GM21360 (cell line): ENCODE data around the gene FRMPD4.
A peak's percentile ranks its signal among the peaks of the same experiment; 100 is the strongest.

Experiments
- ATAC-seq: cut with Tn5 transposase; IDR thresholded peaks from one replicate; pipeline ENCODE4 v1.9.1; 2021; ENCODE audit warnings: mild to moderate bottlenecking, moderate library complexity; ENCODE audit not compliant: unreplicated experiment

FRMPD4 gene

DNA sequence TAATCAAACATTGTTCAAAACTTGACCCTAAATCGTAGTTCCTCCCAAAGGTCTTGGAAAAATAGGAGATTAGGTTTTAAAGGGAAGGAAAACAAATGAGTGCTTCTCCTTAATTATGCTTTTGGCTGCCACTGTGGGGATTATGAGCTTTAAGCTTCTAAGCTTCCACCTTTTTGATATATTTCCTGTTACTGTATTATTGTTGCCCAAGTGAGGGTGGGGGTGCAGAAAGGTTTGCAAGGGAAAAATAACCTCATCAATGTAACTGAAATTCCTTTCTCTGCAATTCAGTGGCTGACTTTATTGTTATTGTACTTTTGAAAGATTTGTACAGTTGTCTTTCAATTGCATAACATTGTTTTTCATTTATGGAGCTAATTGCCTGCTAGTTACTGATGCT is 285.1 kb downstream of the FRMPD4 start:
- no peak for ATAC-seq

DNA sequence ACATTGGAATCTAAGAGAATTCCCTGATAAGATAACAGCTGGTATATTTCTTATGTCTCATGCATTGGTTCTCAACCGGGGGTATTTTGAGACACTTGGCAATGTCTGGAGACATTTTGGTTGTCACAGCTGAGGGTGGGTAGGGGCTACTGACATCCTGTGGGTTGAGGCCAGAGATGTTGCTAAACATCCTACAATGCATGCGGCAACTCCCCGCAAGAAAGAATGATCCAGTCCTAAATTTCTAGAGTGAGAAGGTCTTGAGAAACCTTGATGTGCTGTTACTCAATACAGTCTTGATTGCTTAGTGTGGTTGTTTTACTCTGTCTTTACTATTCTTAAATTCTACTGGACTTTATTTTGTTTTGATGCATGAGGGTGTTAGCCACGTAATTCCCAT is 287.2 kb downstream of the FRMPD4 start:
- no peak for ATAC-seq

DNA sequence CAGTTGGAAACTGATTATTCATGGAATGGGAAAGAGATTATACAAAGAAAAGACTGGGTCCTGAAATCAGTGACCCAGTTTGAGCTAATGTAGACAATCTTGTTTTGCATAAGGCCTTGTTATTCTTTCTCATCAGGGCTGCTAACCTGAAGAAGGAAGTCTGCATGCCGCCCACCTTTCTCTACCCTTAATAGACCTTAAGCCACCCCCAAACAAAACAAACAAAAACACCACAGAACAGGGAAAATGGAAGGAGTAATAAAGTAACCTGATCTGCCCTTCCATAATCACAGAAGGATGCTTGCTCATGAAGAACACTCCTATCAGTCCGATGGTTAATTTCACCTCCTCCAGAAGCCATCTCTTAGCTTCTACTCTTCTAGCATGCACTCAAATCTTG is 288.1 kb downstream of the FRMPD4 start:
- no peak for ATAC-seq

DNA sequence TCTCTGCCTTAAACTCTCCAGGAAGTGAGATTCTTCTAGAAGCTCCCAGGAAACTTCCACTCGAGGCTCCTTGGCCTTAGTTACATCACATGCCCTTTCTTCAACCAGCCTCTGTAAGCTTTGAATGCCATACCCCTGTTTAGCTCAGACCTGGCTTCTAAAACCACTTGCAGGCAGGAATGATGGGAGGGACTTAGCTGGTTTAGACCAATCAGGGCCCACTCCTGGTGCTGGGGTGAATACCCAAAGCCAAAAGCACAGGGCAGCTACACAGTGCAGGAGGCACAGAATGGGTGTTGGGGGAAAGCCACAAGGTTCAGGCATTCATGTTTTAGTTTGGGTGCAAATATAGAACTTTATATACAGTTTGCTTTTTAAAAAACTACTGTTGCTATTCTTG is 296.2 kb downstream of the FRMPD4 start:
- ATAC-seq, result no peak

DNA sequence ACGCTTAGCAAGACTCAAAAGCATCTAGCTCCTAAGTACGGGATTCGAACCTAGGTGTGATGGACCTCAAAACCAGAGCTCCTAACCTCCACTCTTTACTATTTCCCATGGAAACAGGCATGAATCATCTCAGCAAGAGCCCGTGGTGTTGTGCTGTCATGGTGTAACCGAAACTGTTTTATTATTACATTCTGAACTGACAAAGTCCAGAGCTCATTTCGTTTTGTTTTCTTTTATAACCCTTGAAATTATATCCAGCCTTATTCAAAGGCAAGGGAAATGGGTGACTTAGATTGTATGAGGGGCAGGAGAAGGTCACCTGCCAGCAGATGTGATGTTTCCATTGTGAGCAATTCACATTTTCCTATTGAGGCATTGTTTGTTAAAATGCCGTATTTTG is 301.1 kb downstream of the FRMPD4 start:
- ATAC-seq, result no peak

DNA sequence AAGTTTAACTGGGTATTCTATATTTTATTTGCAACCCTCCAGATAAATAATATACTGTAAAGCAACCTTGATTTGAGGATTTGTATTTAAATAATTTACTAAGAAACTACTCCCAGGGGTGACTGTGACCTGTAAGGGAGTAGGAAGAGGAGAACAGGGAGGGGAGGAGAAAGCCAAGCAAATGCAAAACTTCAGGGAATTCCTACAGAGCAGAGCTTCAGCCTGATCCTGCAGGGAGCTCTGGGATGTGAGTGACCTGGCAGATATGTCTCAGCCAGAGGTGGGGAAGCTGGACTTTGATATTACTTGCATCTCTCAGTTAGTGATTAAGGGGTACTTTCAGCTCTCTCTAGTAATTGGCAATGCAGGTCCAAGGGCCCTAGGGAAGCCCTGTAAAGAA is 302.0 kb downstream of the FRMPD4 start:
- ATAC-seq, result no peak

DNA sequence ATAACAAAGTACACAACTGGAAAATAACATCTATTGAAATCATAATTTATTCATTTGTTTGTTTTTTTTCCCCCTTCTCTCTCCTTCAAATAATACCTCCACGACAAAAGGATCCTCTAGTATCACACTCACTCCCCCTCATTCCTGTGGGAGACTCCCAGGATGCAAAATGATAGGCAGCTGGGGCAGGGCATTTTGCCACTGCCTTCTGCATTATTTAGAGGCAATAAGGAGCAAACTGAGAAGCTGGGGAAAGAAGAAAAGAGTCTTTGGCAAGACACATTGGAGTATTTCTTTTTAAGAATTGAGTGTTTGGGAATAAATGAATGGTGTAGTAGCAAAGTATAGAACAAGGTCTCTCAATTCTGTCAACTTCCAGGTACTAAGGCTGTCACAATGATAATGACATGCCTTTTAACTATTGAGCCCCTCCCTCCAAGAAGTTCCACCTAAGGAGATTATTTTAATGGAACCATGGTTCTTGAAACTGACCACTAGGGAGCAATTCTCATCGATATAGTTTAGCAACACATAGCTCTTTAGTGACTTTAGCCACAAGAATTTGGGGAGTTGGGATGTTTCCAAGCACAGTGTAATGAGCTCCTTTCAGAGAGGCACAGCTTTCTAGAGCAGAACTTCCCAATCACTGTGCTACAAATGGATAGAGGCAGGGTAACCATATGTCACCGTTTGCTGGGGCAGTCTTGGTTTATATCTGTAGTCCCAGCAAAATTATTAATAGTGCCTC is 303.3 kb downstream of the FRMPD4 start:
- ATAC-seq, result no peak

DNA sequence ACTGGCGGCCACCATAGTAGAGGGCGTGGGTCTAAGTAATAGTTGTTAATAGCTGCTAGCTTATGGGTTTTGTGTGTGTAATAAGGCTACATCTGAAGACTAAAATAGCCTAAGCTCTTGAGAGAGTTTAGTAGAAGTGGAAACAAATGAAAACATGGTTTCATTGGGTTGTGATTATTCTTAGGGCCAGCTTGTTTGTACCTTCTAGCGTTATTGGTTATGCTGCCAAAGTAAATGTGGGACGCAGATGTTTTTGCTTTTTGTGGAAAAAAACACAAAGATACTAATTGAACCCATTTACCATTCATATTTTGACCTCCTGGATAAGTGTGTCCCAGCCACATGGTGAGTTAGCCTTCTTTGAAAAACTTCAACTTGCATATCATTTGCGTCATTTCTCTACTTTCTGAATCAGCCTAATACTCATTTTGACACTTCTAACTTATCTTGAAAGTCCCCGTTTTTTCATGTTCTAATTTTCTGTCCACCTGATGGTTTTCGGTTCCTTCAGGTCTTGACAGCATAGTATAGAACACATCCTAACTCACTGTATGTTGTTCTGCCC is 305.3 kb downstream of the FRMPD4 start:
- ATAC-seq, result peak; percentile 93

DNA sequence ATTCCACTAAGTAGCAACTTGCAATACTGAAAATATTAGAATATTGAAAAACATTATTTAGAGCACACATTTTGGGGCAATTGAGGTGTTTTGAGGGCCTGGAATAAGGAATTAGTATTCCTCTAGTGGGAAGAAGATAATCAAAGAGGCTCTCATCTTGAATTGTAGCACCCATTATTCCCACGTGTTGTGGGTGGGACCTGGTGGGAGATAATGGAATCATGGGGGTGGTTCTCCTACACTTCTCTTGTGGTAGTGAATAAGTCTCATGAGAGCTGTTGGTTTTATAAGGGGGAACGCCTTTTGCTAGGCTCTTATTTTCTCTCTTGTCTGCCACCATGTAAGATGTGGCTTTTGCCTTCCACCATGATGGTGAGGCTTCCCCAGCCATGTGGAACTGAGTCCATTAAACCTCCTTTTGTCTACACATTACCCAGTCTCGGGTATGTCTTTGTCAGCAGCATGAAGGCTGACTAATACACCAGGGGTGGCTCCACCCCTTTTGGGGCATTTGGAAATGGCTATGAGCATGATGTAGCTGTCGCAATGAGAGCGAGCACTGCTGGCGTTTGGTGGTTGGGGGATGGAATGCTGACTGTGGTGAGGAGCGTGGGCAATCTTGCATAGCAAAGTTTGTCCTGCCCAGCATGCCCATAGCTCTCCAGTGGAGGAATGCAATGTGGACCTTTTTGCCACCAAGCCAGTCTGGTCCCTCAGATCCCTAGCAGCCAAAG is 308.2 kb downstream of the FRMPD4 start:
- no peak for ATAC-seq

DNA sequence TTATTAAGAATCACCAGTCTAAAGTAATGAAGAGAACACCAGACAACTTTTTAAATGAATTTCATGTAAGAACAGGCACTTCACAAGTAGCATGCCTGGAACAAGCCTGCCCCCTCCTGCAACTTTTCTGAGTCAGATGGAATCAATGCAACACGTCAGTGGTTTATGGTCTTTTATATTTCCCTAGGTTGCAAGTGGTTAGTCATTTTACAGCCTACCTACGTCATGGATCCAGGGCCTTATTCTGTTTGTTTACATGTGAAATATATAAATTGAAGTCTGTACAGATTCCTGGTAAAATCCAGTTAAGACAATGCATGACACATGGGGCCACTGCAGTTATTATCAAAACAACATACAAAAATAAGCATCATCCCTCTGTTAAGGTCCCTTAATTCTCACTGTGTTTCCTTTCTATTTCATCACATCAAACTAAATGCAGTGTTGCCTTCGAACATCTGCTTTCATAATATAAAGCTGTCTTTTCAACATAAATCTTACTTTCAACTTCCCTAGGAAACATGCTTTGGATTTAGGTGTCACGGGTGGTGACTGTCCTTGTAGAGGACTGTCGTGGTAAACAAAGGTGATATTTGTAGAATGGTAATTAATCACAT is 309.3 kb downstream of the FRMPD4 start:
- ATAC-seq, result no peak

DNA sequence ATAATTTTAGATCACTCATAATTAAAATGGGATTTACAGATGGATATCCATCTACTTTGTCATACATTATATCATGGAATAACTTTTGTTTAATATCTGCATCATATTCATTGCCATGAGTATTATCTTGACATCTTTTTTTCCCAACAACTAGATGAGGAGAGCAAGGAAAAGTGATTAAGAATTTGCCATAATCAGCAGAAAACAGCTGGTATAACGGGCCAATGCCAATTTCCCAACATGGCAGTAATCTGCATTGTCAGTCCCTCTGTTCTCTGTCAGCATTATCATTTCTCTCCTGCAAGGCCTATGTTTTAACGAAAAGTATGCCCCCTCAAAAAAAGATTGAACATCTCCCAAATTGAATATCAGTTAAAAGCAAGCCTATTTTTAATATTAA is 314.0 kb downstream of the FRMPD4 start:
- no peak for ATAC-seq

DNA sequence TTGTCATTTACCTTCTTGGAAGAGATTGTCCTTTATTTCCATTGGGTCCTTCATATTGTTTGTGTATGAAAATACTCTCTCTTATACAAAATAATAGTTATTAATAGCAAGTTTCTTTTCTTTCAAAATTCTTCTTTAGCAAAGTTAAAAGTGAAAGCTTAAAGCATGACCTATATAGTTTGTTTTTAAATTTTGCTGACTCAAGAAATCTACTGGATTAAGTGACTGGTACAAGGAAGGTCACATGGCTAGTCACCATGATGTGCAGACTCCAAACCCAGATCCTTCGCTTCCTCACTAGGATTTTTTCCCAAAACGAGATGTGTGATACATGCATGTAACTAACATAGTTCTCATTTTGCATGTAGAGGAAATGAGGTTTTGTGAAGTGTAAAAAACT is 322.7 kb downstream of the FRMPD4 start:
- no peak for ATAC-seq

DNA sequence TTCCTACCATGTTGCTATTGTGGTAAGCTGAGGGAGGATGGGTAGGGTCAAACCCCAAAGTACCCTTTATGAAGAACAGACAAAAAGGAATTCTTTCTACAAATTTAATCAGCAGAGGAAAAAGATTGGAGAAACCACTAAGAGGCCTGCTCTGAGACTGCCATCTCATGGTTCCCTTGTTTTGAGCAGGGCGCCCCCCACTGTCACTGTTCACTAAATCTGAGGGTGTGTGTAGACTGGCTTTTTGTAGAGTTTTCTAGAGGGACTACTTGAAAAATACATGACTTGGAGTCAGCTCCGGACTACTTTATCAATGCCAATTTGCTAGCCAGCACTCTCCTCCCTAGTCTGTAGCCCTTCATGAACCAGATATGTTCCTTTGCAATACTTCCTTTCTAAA is 324.8 kb downstream of the FRMPD4 start:
- ATAC-seq, result no peak

DNA sequence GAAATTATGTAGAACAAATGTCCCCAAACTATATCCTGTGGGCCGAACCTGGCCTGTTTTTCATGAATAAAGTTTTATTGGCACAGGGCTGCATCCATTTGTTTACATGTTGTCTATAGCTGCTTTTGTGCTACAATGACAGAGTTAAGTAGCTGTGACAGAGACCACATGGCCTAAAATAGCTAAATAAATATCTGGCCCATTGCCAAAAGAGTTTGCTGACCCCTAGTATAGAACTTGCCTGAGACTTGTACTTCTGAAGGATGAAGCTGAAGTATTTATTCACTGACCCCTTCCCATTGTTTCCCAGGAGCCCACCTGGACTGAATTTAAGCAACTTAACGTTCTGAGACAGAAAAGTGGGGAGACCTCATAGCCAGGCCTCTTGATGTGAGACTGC is 325.6 kb downstream of the FRMPD4 start:
- ATAC-seq, result no peak

DNA sequence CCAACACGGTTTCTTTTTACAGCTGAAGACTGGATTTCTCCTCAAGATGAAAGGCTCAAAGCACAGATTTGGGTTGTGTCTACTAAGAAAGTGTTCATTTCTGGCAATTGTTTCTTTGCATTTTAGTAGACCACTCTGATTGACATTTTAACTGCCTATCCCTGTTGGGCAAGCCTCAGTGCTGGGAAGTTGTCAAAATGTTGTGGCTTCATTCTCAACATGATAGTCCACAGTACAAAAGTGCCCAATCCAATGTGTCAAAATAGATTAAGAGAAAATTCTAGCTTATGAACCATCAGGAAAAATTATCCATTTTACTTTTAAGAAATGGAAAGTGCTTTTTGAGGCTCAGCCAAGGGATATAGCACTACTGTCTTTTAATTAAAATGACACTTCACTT is 329.0 kb downstream of the FRMPD4 start:
- ATAC-seq, result no peak

DNA sequence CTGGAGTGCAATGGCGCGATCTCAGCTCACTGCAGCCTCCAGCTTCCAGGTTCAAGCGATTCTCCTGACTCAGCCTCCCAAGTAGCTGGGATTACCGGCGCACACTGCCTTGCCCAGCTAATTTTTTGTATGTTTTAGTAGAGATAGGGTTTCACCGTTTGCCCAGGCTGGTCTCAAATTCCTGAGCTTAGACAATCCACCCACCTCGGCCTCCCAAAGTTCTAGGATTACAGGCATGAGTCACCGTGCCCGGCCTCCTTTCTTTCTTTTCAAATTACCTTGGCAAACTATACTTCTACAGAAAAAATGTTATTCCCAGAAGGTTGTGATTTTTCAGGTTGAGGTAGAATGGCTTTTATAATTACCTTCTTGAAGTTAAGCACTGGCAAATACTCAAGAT is 331.0 kb downstream of the FRMPD4 start:
- ATAC-seq, result no peak

DNA sequence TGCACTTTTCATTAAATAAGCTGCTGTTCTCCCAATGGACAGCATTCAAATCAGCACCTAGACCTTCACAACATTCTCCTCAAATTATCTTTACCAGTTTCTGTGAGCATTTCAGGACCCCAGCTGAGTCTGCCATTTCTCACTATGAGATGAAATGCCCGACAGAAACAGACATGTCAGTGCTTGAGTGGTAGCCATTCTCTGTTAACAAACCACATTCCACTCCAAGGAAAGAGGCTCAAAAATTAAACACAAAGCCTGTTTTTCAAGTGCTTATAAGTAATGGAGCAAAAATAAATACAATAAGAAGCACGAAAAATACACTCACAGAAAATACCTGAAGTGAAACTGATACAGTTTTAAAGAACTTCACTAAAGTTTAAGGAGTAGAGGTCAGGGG is 332.8 kb downstream of the FRMPD4 start:
- ATAC-seq, result no peak

DNA sequence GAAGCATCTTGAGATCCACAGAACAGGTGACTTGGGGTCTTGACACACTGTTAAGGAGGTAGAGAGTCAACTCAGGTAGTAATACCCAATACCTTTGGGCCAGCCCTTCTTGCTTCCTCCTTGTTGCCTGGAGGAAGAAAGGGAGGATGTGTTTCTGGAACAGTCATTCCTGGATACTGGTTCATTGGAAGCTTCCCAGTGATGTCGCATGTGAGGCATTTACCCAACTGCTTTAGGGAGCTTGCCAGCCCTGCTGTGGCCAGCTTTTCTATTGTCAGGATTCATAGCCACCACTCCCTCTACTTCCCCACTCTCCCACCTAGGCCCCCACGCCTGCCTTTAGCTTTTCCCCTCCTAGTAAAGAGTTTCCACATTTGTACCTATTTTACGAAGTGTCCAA is 342.7 kb downstream of the FRMPD4 start:
- no peak for ATAC-seq

DNA sequence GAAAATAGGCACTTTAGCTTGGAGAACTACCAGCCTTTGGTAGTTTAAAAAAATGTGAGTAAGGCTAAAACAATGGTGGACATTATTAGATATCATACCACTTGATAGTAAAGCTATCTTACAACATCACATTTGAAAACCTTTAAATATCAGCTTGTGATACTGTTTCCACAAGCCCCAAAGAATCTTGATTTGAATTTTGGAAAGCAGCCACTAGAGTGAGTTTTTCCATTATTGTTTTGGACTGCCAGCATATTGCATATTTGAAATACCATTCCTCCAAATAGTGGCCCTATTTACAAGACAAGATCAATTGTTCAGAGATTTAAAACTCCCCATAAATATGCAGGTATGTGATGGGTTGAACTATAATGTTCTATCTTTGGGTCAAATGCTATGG is 349.9 kb downstream of the FRMPD4 start:
- ATAC-seq, result no peak

DNA sequence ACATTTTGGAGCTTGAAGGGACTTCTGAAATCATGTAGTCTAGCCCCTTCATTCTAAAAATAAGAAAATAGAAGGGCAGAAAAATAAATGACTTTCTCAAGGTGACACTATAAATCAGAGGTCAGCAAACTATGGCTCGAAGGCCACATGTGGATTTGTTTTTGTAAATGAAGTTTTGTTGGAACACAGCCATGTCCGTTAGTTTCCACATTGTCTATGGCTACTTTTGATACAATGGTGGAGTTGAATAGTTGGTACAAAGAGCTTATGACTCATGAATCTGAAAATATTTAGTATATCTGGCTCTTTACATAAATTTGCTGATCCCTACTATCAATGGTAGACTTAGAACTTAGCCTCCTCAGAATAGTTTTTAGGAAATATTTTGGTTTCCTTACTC is 350.5 kb downstream of the FRMPD4 start:
- ATAC-seq, result no peak

DNA sequence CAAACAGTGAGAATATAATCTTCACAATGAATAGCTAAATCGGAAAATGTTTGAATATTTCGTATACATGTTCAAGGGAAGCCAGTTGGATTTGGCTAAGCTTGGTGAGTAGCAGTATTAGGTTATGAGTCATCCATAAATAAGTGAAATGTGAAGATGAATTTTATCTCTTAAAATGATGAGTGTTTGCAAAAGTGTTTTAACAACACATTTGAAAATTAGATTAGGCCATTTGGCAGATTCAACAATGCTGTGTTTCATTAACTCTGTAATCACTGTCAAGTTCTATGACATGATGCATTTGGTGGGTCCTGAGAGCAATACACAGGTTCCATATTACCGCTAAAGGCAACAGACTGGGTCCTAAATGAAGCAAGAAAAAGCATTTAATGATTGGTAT is 351.1 kb downstream of the FRMPD4 start:
- ATAC-seq, result no peak
